Mesendoderm (in vitro differentiated cells): ENCODE results near the gene FGGY.

Experiments
- DNase-seq: peaks from one replicate; pipeline ENCODE4 v3.0.0; 2013
- H2AK5ac ChIP-seq: 2 replicates; pipeline ENCODE4 v1.6.1; 2013; ENCODE audit warnings: low read length, inconsistent platforms
- H2BK120ac ChIP-seq: 2 replicates; pipeline ENCODE4 v1.6.1; 2013; ENCODE audit warnings: low read depth, mild to moderate bottlenecking, low read length, moderate library complexity, mixed read lengths
- H2BK15ac ChIP-seq: replicated peaks from 2 replicates; pipeline ENCODE4 v1.6.1; 2013; ENCODE audit warnings: low read depth, mild to moderate bottlenecking, moderate library complexity
- H2BK5ac ChIP-seq: 2 replicates; pipeline ENCODE4 v1.6.1; 2013; ENCODE audit warnings: low read length, inconsistent platforms
- H3K18ac ChIP-seq: 2 replicates; pipeline ENCODE4 v1.6.1; 2013; ENCODE audit warnings: mild to moderate bottlenecking, low read length, mixed read lengths
- H3K23ac ChIP-seq: one replicate; pipeline ENCODE4 v1.6.1; 2013; ENCODE audit warnings: low read length
- H3K27ac ChIP-seq: 2 replicates; pipeline ENCODE4 v1.5.1; 2013; ENCODE audit warnings: low read depth, mild to moderate bottlenecking, inconsistent platforms, low read length, moderate library complexity
- H3K27me3 ChIP-seq: 2 replicates; pipeline ENCODE4 v1.6.1; 2013; ENCODE audit warnings: low read length, control low read depth, mild to moderate bottlenecking, inconsistent platforms; ENCODE audit not compliant: insufficient read depth, poor library complexity
- H3K36me3 ChIP-seq: 2 replicates; pipeline ENCODE4 v1.6.1; 2013; ENCODE audit warnings: low read length, inconsistent platforms; ENCODE audit not compliant: control insufficient read depth, insufficient read depth
- H3K4ac ChIP-seq: one replicate; pipeline ENCODE4 v1.6.1; 2013; ENCODE audit warnings: low read depth, mild to moderate bottlenecking, low read length, moderate library complexity
- H3K4me1 ChIP-seq: 2 replicates; pipeline ENCODE4 v1.6.1; 2013; ENCODE audit warnings: low read depth, low read length, inconsistent platforms; ENCODE audit not compliant: control insufficient read depth
- H3K4me2 ChIP-seq: 2 replicates; pipeline ENCODE4 v1.6.1; 2013; ENCODE audit warnings: low read length
- H3K4me3 ChIP-seq: 2 replicates; pipeline ENCODE4 v1.5.1; 2013; ENCODE audit warnings: mild to moderate bottlenecking, low read length
- H3K56ac ChIP-seq: one replicate; pipeline ENCODE4 v1.6.1; 2013; ENCODE audit warnings: low read length
- H3K79me1 ChIP-seq: 2 replicates; pipeline ENCODE4 v1.6.1; 2013; ENCODE audit warnings: low read length, inconsistent platforms
- H3K79me2 ChIP-seq: 2 replicates; pipeline ENCODE4 v1.6.1; 2013; ENCODE audit warnings: mild to moderate bottlenecking, low read length; ENCODE audit not compliant: control insufficient read depth, insufficient read depth
- H3K9ac ChIP-seq: 2 replicates; pipeline ENCODE4 v1.6.1; 2013; ENCODE audit warnings: low read length, inconsistent platforms
- H4K5ac ChIP-seq: one replicate; pipeline ENCODE4 v1.6.1; 2013; ENCODE audit warnings: low read length
- H4K8ac ChIP-seq: one replicate; pipeline ENCODE4 v1.6.1; 2013; ENCODE audit warnings: low read depth, mild to moderate bottlenecking, control low read depth, low read length, moderate library complexity
- WGBS: extraction: QIAGEN DNeasy Blood & Tissue Kit; methylation state at CpG from one replicate; pipeline ENCODE4 v1.1.7; 2013; ENCODE audit warnings: low lambda C conversion rate, missing lambda C conversion rate; ENCODE audit not compliant: insufficient coverage; ENCODE audit errors: extremely low coverage; 5-methylcytosine and 5-hydroxymethylcytosine counted together

FGGY gene

DNA sequence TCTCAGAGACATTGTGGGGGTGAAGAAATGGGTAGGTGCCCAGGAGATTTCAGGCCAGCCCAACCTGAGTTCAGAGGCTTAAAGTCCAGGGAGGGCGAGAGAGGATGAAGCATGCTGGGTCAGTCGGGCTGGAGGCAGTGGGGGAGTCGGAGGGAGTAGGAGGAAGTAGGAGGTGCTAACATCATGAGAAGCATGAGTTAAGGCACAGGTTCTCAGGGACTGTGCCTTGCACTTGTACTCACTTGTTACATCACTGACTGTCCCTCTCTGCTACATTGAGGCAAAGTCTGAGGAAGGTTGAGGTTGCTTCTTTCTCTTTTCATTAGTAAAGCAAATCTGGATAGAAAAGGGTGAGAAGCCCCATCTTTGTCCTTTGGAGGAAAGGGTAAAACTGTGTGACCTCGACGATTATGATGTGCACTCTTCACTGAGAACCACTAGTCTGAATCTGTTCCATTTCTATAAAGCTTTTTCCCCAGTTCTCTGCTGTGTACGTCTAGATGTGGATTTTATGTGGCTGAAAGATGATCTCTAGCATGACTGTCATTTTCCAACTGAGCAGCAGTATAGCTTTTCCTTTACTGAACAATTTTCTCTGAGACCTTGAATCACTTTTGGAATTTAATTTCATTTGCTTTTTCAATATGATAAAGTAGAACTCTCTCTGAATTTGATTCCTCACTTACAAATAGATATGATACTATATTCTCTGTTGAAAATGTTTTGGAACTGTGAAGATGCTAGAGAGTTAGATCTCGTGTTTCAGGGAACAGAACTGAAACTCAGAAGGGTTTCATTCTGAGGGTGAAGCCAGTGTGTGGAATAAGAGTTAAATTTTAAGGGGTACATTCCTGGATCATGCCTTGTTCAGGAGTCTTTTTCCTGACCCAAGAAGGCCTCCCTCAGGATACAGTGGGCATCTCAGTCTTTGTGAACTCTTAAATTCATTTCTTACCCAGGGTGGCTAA, 94.6 kb downstream of the FGGY start:
- H4K5ac ChIP-seq, result no peak overlapping the region
- WGBS, result no CpG with 5 or more reads among the region's 7 CpGs
- peaks cover 2% of the 10 kb centered on the region for H3K4me1 ChIP-seq
- no peak overlapping the region for H2BK120ac ChIP-seq
- no peak overlapping the region for H3K4me2 ChIP-seq
- no peaks in the 10 kb centered on the region for H3K79me1 ChIP-seq
- H3K56ac ChIP-seq, result no peak overlapping the region
- H4K8ac ChIP-seq, result no peak overlapping the region
- H3K4me3 ChIP-seq, result no peak overlapping the region
- H3K23ac ChIP-seq, result no peak overlapping the region
- DNase-seq, result no peak
- no peak overlapping the region for H3K4ac ChIP-seq
- H3K18ac ChIP-seq, result no peak overlapping the region
- H2BK5ac ChIP-seq, result no peak overlapping the region
- H2BK15ac ChIP-seq, result no peak overlapping the region
- no peak overlapping the region for H3K27ac ChIP-seq
- H3K9ac ChIP-seq, result no peak overlapping the region
- H3K27me3 ChIP-seq, result no peaks in the 10 kb centered on the region
- no peaks in the 10 kb centered on the region for H3K36me3 ChIP-seq
- H2AK5ac ChIP-seq, result no peak overlapping the region
- H3K79me2 ChIP-seq, result no peaks in the 10 kb centered on the region

DNA sequence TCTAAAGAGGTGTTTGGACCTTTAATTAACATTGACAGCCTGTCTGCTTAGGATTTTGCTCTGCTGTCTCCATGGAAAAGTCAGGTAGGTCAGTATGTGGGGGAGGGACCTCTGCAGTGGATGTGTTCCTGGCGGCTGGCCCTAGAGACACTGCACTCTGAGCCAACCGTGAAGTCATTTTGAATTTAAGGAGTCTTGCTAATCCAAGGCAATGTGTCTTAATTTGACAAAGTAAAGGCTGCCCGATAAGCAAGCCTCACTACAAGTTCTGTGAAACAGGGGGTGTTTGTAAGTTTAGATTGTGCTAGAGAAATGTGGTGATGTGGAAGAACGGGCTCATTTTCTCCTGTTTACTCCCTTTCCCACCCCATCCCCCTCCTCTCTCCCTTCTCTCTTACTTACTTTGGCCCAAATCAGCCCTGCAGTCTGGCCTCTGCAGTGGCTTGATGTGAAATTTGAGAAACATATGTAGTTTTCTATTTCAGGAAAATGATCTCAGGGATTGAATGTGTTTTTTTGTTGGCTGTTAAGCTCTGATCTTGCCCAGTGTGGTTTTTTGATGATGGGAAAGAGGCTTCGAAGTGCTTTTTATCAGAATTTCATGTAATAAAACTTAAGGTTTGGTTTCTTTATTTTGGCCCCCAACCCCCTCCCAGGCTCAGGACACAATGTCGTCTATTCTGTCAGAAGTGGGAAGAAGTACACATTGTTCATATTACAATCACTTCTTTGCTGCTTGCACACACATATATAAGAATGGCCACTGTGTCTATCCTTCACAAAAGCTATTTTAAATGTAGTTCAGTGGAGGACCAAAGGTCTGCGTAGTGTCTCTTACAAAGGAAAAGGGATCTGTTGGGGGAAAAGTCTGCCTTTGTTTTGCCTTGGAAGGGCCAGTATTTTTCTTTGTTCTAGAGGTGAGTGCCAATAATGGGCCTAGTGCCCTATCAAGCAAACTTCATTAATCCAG, 96.6 kb downstream of the FGGY start:
- H3K36me3 ChIP-seq, result no peaks in the 10 kb centered on the region
- no peak overlapping the region for H3K4ac ChIP-seq
- no peak overlapping the region for H3K27ac ChIP-seq
- H4K5ac ChIP-seq, result no peak overlapping the region
- no peaks in the 10 kb centered on the region for H3K27me3 ChIP-seq
- H2BK15ac ChIP-seq, result no peak overlapping the region
- no peak overlapping the region for H3K23ac ChIP-seq
- no peak overlapping the region for H4K8ac ChIP-seq
- no peak overlapping the region for H3K9ac ChIP-seq
- H3K4me3 ChIP-seq, result no peak overlapping the region
- no peaks in the 10 kb centered on the region for H3K79me2 ChIP-seq
- peaks cover 2% of the 10 kb centered on the region for H3K4me1 ChIP-seq
- H2BK120ac ChIP-seq, result no peak overlapping the region
- H2BK5ac ChIP-seq, result no peak overlapping the region
- H2AK5ac ChIP-seq, result no peak overlapping the region
- H3K4me2 ChIP-seq, result no peak overlapping the region
- peak; percentile 56 for DNase-seq
- H3K56ac ChIP-seq, result no peak overlapping the region
- H3K18ac ChIP-seq, result no peak overlapping the region
- no peaks in the 10 kb centered on the region for H3K79me1 ChIP-seq
- WGBS, result no CpG with 5 or more reads among the region's 7 CpGs

DNA sequence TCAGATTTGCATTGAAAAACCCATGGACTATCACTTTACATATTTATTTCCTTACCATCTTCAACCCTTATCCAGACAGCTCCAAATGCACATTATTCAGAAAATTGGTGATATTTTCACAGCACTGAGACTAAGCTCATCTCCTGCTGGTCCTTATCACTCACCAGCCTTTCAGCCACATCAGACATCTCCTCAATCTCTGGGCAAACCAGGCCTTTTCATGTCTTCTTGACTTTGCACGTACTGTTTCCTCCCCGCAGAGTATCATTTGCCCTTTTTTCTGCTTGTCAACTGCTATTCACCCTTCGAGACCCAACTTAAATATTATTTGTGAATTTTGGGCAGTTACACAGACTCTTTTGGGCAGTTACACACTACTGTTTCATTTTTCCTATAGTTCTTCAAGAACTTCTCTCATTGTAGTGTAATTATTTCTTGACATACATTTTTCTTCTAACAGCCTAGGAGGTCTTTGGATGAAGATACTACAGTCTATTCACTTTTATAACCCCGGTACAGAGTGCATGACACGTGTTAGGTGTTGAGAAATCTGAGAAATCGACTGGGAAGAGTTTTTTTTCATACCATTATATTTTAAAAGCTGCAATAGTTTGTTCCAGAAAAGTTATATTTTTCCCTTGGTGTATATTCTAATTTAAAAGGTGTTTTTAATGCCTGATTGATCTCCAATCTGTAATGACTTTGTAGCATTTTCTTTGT, 98.0 kb downstream of the FGGY start:
- no peaks in the 10 kb centered on the region for H3K36me3 ChIP-seq
- WGBS, result no CpG with 5 or more reads among the region's 6 CpGs

DNA sequence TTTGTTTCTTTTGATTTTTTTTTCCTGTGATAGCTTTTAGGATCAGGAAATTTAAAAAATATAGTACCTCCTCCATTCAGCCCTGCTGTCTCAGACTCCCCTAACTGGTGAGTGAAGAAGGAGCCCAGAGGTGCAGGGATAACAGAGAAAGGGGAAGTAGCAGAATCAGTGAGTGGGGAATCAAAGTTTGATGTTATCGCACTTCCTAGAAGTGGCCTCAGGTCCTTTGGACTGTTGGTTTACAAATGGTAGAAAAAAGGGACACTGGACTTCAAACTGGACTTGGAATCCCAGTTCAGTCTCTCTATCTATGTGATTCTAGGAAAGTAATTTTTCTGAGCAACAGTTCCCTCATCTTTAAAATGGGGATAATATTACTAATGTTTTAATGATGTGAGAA, 99.5 kb downstream of the FGGY start:
- DNase-seq, result no peak
- H2BK5ac ChIP-seq, result no peak overlapping the region
- H3K4me3 ChIP-seq, result no peak overlapping the region
- H3K79me2 ChIP-seq, result no peaks in the 10 kb centered on the region
- peaks cover 2% of the 10 kb centered on the region for H3K4me1 ChIP-seq
- no peaks in the 10 kb centered on the region for H3K79me1 ChIP-seq
- H3K4ac ChIP-seq, result no peak overlapping the region
- no CpG with 5 or more reads among the region's 1 CpG for WGBS
- no peak overlapping the region for H2AK5ac ChIP-seq
- no peak overlapping the region for H3K56ac ChIP-seq
- H4K5ac ChIP-seq, result no peak overlapping the region
- H3K27me3 ChIP-seq, result no peaks in the 10 kb centered on the region
- H2BK120ac ChIP-seq, result no peak overlapping the region
- H3K4me2 ChIP-seq, result no peak overlapping the region
- no peak overlapping the region for H3K9ac ChIP-seq
- no peak overlapping the region for H2BK15ac ChIP-seq
- no peak overlapping the region for H4K8ac ChIP-seq
- no peak overlapping the region for H3K18ac ChIP-seq
- H3K36me3 ChIP-seq, result no peaks in the 10 kb centered on the region
- no peak overlapping the region for H3K23ac ChIP-seq
- no peak overlapping the region for H3K27ac ChIP-seq

More for the DNA sequence above, 98.0 kb downstream of the FGGY start:
- H2BK15ac ChIP-seq, result no peak overlapping the region
- H3K27ac ChIP-seq, result no peak overlapping the region
- no peak overlapping the region for H3K9ac ChIP-seq
- H2BK120ac ChIP-seq, result no peak overlapping the region
- H3K18ac ChIP-seq, result no peak overlapping the region
- H3K4ac ChIP-seq, result no peak overlapping the region
- no peaks in the 10 kb centered on the region for H3K27me3 ChIP-seq
- peaks cover 2% of the 10 kb centered on the region for H3K4me1 ChIP-seq
- no peak overlapping the region for H3K4me3 ChIP-seq
- H3K79me1 ChIP-seq, result no peaks in the 10 kb centered on the region
- H4K5ac ChIP-seq, result no peak overlapping the region
- no peak overlapping the region for H3K4me2 ChIP-seq
- no peak overlapping the region for H3K23ac ChIP-seq
- no peak overlapping the region for H3K56ac ChIP-seq
- H3K79me2 ChIP-seq, result no peaks in the 10 kb centered on the region
- no peak overlapping the region for H4K8ac ChIP-seq
- no peak overlapping the region for H2BK5ac ChIP-seq
- no peak overlapping the region for H2AK5ac ChIP-seq
- no peak for DNase-seq

- DNase-seq, result no peak
These were observed 100.4 kb downstream of the FGGY start for GRCh38 chr1:59397139-59397858.

More at GRCh38 chr1:59397139-59397858, 100.4 kb downstream of the FGGY start:
- WGBS, result no CpG with 5 or more reads among the region's 7 CpGs
- Histone ChIP-seq H2BK5ac (no peak overlapping the region), H3K27me3 (no peaks in the 10 kb centered on the region), H2BK15ac (no peak overlapping the region), H3K27ac (no peak overlapping the region), H3K18ac (no peak overlapping the region), H3K79me2 (no peaks in the 10 kb centered on the region), H3K4ac (no peak overlapping the region), H2BK120ac (no peak overlapping the region), H2AK5ac (no peak overlapping the region), H3K4me3 (no peak overlapping the region), H3K4me1 (peaks cover 2% of the 10 kb centered on the region), H4K8ac (no peak overlapping the region), H3K79me1 (no peaks in the 10 kb centered on the region), H3K23ac (no peak overlapping the region), H3K36me3 (no peaks in the 10 kb centered on the region), H4K5ac (no peak overlapping the region), H3K56ac (no peak overlapping the region), H3K4me2 (no peak overlapping the region), H3K9ac (no peak overlapping the region)
